Gastrocnemius medialis (tissue), 4 donors: ENCODE results near the gene APPBP2.

Source experiments
- CTCF ChIP-seq, 5 experiments: fragments of 450-650 bp in 3 of 5; fragments of 200-600 bp in 2 of 5; sonication (generic) in 2 of 5; IDR thresholded peaks in 4 of 5; conservative IDR thresholded peaks in 1 of 5; 1 replicate in 4 of 5; 2 replicates in 1 of 5; pipeline ENCODE4 v1.5.1; 2016 to 2019; ENCODE audit warnings: antibody characterized with exemption in 5 of 5, mild to moderate bottlenecking in 3 of 5, moderate library complexity in 3 of 5
- POLR2A ChIP-seq, 2 donors: fragments of 450-650 bp; IDR thresholded peaks; one replicate each; pipeline ENCODE4 v1.6.1; 2017; ENCODE audit warnings: antibody characterized with exemption in 2 of 2, mild to moderate bottlenecking in 2 of 2, moderate library complexity in 2 of 2

- no peak for TF ChIP-seq POLR2A (IDR thresholded peaks at IDR 0.05)
- TF ChIP-seq CTCF (IDR thresholded peaks at IDR 0.05 in 4 of 5, conservative IDR thresholded peaks at IDR 0.05 in 1 of 5): no peak
Measured at GRCh38 chr17:60535382-60536279, 9.6 kb upstream of the APPBP2 start.
